ENCODE data around the gene LRMDA. TPM values are rescaled to one million over a fixed set of nuclear protein-coding genes. Genes with fewer than 3 reads are reported as not detected.

LRMDA gene
- total RNA-seq, 2 experiments from 2014 or later: not detected

DNA sequence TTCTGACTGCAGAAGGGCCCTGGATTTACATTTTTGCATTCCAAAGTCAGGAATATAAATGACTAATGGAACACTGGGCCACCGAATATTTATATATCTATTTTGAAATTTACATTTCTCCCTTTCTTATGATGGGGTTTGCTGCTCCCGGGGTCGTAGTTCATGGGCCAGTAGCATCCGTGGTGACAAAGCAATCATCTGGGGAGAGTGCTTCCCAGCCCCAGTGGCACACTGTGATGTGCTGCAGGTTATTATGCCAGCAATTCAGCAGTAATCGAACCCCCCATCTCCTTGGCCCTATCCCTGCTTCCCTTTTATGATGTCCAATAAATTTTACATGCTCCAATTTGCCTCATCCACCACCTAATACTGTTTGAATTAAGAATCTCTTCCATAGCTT lies 837.5 kb downstream of the LRMDA start:
- H3K4me1 ChIP-seq (ENCODE audit: insufficient read depth, low read length, poor library complexity, severe bottlenecking): no peaks in the 10 kb centered on the region
- no peak overlapping the region for H3K4me3 ChIP-seq (ENCODE audit: low read depth, low read length, poor library complexity, severe bottlenecking)
- no peaks in the 10 kb centered on the region for H3K9me2 ChIP-seq (ENCODE audit: insufficient read depth, low read length)
- H3K36me3 ChIP-seq (ENCODE audit: insufficient read depth, low read length): no peaks in the 10 kb centered on the region
- POLR2A ChIA-PET: no interaction called here
- CTCF ChIA-PET (ENCODE audit: unreplicated experiment): no interaction called here
- H4K20me1 ChIP-seq (ENCODE audit: insufficient read depth, low read length): no peaks in the 10 kb centered on the region
- H3K27ac ChIP-seq (ENCODE audit: low read depth, low read length, poor library complexity, severe bottlenecking): no peak overlapping the region
- no peak overlapping the region for H3K4me2 ChIP-seq (ENCODE audit: low read length)
- H3K9me3 ChIP-seq (ENCODE audit: low read length): no peaks in the 10 kb centered on the region
- no peak for DNase-seq (ENCODE audit: low spot score)
- TF ChIP-seq EZH2phosphoT487 (IDR thresholded peaks at IDR 0.05; ENCODE audit: borderline replicate concordance, low read depth, low read length): no peak
- TF ChIP-seq, protein P1, sequence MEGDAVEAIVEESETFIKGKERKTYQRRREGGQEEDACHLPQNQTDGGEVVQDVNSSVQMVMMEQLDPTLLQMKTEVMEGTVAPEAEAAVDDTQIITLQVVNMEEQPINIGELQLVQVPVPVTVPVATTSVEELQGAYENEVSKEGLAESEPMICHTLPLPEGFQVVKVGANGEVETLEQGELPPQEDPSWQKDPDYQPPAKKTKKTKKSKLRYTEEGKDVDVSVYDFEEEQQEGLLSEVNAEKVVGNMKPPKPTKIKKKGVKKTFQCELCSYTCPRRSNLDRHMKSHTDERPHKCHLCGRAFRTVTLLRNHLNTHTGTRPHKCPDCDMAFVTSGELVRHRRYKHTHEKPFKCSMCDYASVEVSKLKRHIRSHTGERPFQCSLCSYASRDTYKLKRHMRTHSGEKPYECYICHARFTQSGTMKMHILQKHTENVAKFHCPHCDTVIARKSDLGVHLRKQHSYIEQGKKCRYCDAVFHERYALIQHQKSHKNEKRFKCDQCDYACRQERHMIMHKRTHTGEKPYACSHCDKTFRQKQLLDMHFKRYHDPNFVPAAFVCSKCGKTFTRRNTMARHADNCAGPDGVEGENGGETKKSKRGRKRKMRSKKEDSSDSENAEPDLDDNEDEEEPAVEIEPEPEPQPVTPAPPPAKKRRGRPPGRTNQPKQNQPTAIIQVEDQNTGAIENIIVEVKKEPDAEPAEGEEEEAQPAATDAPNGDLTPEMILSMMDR (conservative IDR thresholded peaks at IDR 0.05; ENCODE audit: low read length): no peak
- H2AFZ ChIP-seq (ENCODE audit: low read length): no peak overlapping the region
- intact Hi-C loops (cut with micrococcal nuclease; ENCODE audit: unreplicated experiment): no loop called here
- no peaks in the 10 kb centered on the region for H3K79me2 ChIP-seq (ENCODE audit: insufficient read depth, low read depth, low read length)
- no TSS peak for BruUV-seq (replicated peaks)

DNA sequence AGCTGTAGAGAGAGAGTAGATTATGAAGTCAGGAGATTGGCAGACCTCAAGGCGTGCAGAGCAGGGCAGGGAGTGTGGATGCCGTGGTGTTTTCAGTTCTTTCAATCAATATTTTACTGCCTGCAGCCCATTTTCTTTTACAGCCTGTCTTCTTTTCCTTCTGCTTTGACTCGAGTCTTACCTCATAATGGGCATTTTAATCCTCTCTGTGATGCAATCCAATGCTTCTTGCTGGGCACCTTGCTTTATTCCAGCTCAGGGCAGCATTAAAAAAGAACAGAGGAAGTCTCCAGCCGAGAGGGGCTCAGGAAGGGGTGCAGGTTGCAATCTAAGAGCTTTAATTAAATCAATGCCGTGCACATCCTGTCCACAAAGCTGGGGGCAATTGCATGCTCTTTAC lies 839.0 kb downstream of the LRMDA start:
- Histone ChIP-seq H3K4me1 (ENCODE audit: insufficient read depth, low read length, poor library complexity, severe bottlenecking) (no peaks in the 10 kb centered on the region), H3K79me2 (ENCODE audit: insufficient read depth, low read depth, low read length) (no peaks in the 10 kb centered on the region), H3K9me2 (ENCODE audit: insufficient read depth, low read length) (no peaks in the 10 kb centered on the region), H3K27ac (ENCODE audit: low read depth, low read length, poor library complexity, severe bottlenecking) (no peak overlapping the region), H3K9me3 (ENCODE audit: low read length) (no peaks in the 10 kb centered on the region), H3K4me3 (ENCODE audit: low read depth, low read length, poor library complexity, severe bottlenecking) (no peak overlapping the region), H4K20me1 (ENCODE audit: insufficient read depth, low read length) (no peaks in the 10 kb centered on the region), H2AFZ (ENCODE audit: low read length) (no peak overlapping the region), H3K4me2 (ENCODE audit: low read length) (no peak overlapping the region), H3K36me3 (ENCODE audit: insufficient read depth, low read length) (no peaks in the 10 kb centered on the region)
- DNase-seq (ENCODE audit: low spot score): no peak
- no TSS peak for BruUV-seq (replicated peaks)
- intact Hi-C loops (cut with micrococcal nuclease; ENCODE audit: unreplicated experiment): no loop called here
- TF ChIP-seq EZH2phosphoT487 (IDR thresholded peaks at IDR 0.05; ENCODE audit: borderline replicate concordance, low read depth, low read length): no peak
- TF ChIP-seq, protein P1 (conservative IDR thresholded peaks at IDR 0.05; ENCODE audit: low read length): no peak
- POLR2A ChIA-PET: no interaction called here
- CTCF ChIA-PET (ENCODE audit: unreplicated experiment): no interaction called here

DNA sequence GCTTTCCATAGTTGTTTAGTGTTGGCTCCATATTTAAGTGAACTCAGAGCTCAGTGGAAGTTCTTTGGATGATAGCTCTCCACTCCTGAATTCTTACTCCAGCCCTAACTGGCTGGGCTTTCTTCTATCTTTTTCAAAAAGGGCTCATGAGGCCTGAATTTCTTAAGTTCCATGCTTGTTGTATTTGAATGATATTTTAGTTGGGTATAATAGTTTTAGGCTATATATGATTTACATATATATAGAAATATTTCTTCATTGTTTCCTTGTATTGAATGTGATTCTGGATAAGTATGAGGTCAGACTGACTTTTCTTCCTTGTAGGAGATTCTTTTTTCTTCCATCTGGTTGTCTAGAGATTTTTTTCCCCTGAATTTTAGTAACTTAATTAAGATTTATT lies 843.5 kb downstream of the LRMDA start:
- H3K27ac ChIP-seq (ENCODE audit: low read depth, low read length, poor library complexity, severe bottlenecking): no peak overlapping the region
- intact Hi-C loops (cut with micrococcal nuclease; ENCODE audit: unreplicated experiment): no loop called here
- H3K9me3 ChIP-seq (ENCODE audit: low read length): no peaks in the 10 kb centered on the region
- BruUV-seq (replicated peaks): no TSS peak
- no peak for DNase-seq (ENCODE audit: low spot score)
- no peaks in the 10 kb centered on the region for H3K4me1 ChIP-seq (ENCODE audit: insufficient read depth, low read length, poor library complexity, severe bottlenecking)
- H3K9me2 ChIP-seq (ENCODE audit: insufficient read depth, low read length): no peaks in the 10 kb centered on the region
- no peak overlapping the region for H3K4me3 ChIP-seq (ENCODE audit: low read depth, low read length, poor library complexity, severe bottlenecking)
- CTCF ChIA-PET (ENCODE audit: unreplicated experiment): no interaction called here
- H4K20me1 ChIP-seq (ENCODE audit: insufficient read depth, low read length): no peaks in the 10 kb centered on the region
- no peaks in the 10 kb centered on the region for H3K79me2 ChIP-seq (ENCODE audit: insufficient read depth, low read depth, low read length)
- no peak for TF ChIP-seq EZH2phosphoT487 (IDR thresholded peaks at IDR 0.05; ENCODE audit: borderline replicate concordance, low read depth, low read length)
- H2AFZ ChIP-seq (ENCODE audit: low read length): no peak overlapping the region
- no peak overlapping the region for H3K4me2 ChIP-seq (ENCODE audit: low read length)
- no peaks in the 10 kb centered on the region for H3K36me3 ChIP-seq (ENCODE audit: insufficient read depth, low read length)
- POLR2A ChIA-PET: no interaction called here

Data from OCI-LY7 (cell line).